GM23338 (cell line): Measurements from ENCODE around the gene MLLT6.

ENCODE experiments used
- CREB1 ChIP-seq: fragments of 250-450 bp; sonication (Bioruptor Pico); IDR thresholded peaks from 2 replicates; pipeline ENCODE4 v1.5.0; 2020; ENCODE audit warnings: low read depth, mild to moderate bottlenecking, moderate library complexity
- EZH2 ChIP-seq: fragments of 200-600 bp; sonication (generic); IDR thresholded peaks from one replicate; pipeline ENCODE4 v1.8.0; 2017; ENCODE audit warnings: antibody characterized with exemption, mild to moderate bottlenecking, low read depth; ENCODE audit not compliant: unreplicated experiment
- EZH2phosphoT487 ChIP-seq: fragments of 200-600 bp; sonication (generic); IDR thresholded peaks from one replicate; pipeline ENCODE4 v1.8.1; 2018; ENCODE audit warnings: antibody characterized with exemption; ENCODE audit not compliant: unreplicated experiment
- JUNB ChIP-seq: IDR thresholded peaks from one replicate; pipeline ENCODE4 v1.6.1; 2016; ENCODE audit warnings: antibody characterized with exemption; ENCODE audit not compliant: unreplicated experiment
- POLR2AphosphoS5 ChIP-seq: IDR thresholded peaks from 2 replicates; pipeline ENCODE4 v1.6.1; 2016; ENCODE audit warnings: antibody characterized with exemption, low read depth
- ZNF114 ChIP-seq: fragments of 250-450 bp; sonication (Bioruptor Pico); IDR thresholded peaks from 2 replicates; pipeline ENCODE4 v1.5.0; 2020; ENCODE audit warnings: mild to moderate bottlenecking, moderate library complexity
- ZNF331 ChIP-seq: fragments of 250-450 bp; sonication (Bioruptor Pico); IDR thresholded peaks from 2 replicates; pipeline ENCODE4 v1.5.0; 2020; ENCODE audit warnings: low read depth, mild to moderate bottlenecking, moderate library complexity
- TF ChIP-seq, protein P1 (sequence below), 2 experiments: fragments of 200-600 bp in 1 of 2; sonication (generic) in 1 of 2; conservative IDR thresholded peaks; 2 replicates each; pipeline versions ENCODE4 v1.5.1 to v1.6.1; 2016 to 2017; ENCODE audit warnings: antibody characterized with exemption in 2 of 2, low read depth in 2 of 2, mild to moderate bottlenecking in 2 of 2, moderate library complexity in 1 of 2
- TF ChIP-seq, protein P2 (sequence below): IDR thresholded peaks from one replicate; pipeline ENCODE4 v1.6.1; 2018; ENCODE audit warnings: antibody characterized with exemption; ENCODE audit not compliant: unreplicated experiment
- TF ChIP-seq, protein P3 (sequence below): IDR thresholded peaks from 2 replicates; pipeline ENCODE4 v1.6.1; 2016; ENCODE audit warnings: antibody characterized with exemption

DNA sequence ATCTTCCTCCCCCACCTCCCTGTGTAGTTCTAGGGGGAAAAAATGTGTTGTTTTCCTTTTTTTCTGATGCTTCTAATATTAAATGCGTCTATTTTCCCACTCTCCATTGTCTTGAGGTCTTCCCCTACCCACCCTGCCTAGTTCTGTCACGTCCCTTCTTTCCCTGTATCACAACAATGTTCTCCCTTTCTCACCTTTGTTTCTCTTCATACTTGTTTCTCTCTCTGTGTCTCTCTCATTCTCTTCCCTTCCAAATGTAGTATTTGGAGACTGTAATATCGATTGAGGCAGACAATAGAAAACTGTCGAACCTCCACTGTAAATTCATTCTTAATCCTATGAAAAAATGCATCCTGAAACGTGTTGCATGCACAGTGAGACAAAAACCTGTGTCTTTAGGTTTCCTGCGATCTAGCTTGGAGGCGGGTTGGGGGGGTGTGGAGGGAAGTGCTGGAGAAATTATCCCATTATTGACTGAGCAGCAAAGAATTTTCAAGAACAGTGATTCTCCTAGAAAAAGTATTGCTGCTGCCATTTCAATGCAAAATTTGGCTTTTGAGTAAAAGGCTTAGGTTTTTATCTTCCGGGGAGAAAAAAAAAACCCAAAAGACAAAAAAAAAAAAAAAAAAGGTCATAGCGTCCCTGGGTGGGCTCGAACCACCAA, 46.2 kb downstream of the MLLT6 start:
- TF ChIP-seq, protein P1, sequence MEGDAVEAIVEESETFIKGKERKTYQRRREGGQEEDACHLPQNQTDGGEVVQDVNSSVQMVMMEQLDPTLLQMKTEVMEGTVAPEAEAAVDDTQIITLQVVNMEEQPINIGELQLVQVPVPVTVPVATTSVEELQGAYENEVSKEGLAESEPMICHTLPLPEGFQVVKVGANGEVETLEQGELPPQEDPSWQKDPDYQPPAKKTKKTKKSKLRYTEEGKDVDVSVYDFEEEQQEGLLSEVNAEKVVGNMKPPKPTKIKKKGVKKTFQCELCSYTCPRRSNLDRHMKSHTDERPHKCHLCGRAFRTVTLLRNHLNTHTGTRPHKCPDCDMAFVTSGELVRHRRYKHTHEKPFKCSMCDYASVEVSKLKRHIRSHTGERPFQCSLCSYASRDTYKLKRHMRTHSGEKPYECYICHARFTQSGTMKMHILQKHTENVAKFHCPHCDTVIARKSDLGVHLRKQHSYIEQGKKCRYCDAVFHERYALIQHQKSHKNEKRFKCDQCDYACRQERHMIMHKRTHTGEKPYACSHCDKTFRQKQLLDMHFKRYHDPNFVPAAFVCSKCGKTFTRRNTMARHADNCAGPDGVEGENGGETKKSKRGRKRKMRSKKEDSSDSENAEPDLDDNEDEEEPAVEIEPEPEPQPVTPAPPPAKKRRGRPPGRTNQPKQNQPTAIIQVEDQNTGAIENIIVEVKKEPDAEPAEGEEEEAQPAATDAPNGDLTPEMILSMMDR (conservative IDR thresholded peaks at IDR 0.05; ENCODE audit: low read depth in 2 of 2) = no peak
- TF ChIP-seq, protein P2, sequence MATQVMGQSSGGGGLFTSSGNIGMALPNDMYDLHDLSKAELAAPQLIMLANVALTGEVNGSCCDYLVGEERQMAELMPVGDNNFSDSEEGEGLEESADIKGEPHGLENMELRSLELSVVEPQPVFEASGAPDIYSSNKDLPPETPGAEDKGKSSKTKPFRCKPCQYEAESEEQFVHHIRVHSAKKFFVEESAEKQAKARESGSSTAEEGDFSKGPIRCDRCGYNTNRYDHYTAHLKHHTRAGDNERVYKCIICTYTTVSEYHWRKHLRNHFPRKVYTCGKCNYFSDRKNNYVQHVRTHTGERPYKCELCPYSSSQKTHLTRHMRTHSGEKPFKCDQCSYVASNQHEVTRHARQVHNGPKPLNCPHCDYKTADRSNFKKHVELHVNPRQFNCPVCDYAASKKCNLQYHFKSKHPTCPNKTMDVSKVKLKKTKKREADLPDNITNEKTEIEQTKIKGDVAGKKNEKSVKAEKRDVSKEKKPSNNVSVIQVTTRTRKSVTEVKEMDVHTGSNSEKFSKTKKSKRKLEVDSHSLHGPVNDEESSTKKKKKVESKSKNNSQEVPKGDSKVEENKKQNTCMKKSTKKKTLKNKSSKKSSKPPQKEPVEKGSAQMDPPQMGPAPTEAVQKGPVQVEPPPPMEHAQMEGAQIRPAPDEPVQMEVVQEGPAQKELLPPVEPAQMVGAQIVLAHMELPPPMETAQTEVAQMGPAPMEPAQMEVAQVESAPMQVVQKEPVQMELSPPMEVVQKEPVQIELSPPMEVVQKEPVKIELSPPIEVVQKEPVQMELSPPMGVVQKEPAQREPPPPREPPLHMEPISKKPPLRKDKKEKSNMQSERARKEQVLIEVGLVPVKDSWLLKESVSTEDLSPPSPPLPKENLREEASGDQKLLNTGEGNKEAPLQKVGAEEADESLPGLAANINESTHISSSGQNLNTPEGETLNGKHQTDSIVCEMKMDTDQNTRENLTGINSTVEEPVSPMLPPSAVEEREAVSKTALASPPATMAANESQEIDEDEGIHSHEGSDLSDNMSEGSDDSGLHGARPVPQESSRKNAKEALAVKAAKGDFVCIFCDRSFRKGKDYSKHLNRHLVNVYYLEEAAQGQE = no peak
- no peak for TF ChIP-seq EZH2
- no peak for TF ChIP-seq EZH2phosphoT487
- TF ChIP-seq POLR2AphosphoS5 = no peak
- TF ChIP-seq JUNB = no peak
- TF ChIP-seq ZNF114 = no peak
- TF ChIP-seq CREB1 (CRISPR knock-in tag) = no peak
- no peak for TF ChIP-seq ZNF331 (CRISPR knock-in tag)
- TF ChIP-seq, protein P3, sequence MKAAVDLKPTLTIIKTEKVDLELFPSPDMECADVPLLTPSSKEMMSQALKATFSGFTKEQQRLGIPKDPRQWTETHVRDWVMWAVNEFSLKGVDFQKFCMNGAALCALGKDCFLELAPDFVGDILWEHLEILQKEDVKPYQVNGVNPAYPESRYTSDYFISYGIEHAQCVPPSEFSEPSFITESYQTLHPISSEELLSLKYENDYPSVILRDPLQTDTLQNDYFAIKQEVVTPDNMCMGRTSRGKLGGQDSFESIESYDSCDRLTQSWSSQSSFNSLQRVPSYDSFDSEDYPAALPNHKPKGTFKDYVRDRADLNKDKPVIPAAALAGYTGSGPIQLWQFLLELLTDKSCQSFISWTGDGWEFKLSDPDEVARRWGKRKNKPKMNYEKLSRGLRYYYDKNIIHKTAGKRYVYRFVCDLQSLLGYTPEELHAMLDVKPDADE = no peak
